Forelimb muscle (tissue), 1 donor: ENCODE data around the gene PAPOLB. TPM values are rescaled to one million over a fixed set of nuclear protein-coding genes. Genes with fewer than 3 reads are reported as not detected.

Source experiments
- DNase-seq: peaks from one replicate; pipeline ENCODE4 v3.0.0-alpha.2; 2013; ENCODE audit warnings: low read depth
- polyA plus RNA-seq: library from polyadenylated mRNA; unstranded; fragments of 120-200 nt; gene quantifications from one replicate; pipeline ENCODE4 v1.2.1, GENCODE V29; 2013; ENCODE audit not compliant: insufficient read length

PAPOLB gene
- polyA plus RNA-seq, 1 donor = 0.05 TPM

- DNase-seq = no peak
These were observed 16.8 kb upstream of the PAPOLB start for GRCh38 chr7:4878336-4879335.

DNA sequence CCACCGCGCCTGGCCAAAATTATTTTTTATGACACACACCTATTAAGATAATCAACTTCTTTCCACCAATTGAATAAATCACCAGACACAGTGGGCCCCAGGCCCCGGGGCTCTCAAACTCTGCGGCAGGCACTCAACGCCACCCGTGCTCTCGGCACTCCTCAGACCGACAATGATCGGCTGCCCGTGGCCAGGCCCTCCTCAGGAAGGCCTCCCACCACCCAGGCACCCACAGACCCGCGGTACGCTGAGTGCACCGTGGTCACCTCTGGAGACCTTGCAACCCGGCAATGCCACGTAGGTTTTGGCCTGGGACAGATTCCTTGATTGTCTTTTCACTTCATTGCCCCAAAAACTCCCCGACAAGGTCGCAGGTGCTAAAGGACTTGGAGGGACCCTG, 14.8 kb upstream of the PAPOLB start:
- DNase-seq = no peak

GRCh38 chr7:4875391-4875790, 13.6 kb upstream of the PAPOLB start:
- no peak for DNase-seq

GRCh38 chr7:4873071-4873944, 11.5 kb upstream of the PAPOLB start:
- DNase-seq = no peak

- DNase-seq = no peak
These were observed 10.3 kb upstream of the PAPOLB start for GRCh38 chr7:4871930-4872675.

DNA sequence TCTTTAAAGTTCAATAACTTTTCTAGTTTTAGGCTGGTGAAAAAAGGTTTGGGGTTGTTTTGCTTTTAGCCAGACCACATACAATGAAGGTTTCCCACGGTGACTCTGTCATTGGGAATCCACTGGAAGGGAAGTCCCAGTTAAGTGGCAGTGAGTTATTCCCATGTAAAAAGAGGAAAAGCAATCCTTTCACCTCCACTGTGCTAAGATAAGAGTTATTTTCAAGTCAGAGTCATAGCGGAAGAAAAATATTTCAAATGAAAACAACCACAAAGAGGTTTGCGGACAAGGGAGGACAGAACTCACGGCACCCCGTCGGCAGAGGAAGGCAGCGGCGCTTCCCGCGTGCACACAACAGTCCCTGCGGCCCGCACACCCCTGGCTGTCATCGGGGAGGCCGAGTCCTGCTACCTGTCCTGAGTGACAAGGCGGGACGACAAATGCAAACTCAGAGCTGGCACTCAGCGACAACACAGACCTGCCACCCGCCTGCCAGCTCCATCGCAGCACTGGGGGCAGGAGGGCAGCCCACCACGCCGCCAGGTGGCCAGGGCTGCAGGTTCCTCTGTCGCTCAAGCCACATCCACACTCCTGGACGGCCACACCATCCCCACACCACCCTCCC, 9.3 kb upstream of the PAPOLB start:
- DNase-seq = no peak

GRCh38 chr7:4868493-4868892, 6.7 kb upstream of the PAPOLB start:
- no peak for DNase-seq

DNA sequence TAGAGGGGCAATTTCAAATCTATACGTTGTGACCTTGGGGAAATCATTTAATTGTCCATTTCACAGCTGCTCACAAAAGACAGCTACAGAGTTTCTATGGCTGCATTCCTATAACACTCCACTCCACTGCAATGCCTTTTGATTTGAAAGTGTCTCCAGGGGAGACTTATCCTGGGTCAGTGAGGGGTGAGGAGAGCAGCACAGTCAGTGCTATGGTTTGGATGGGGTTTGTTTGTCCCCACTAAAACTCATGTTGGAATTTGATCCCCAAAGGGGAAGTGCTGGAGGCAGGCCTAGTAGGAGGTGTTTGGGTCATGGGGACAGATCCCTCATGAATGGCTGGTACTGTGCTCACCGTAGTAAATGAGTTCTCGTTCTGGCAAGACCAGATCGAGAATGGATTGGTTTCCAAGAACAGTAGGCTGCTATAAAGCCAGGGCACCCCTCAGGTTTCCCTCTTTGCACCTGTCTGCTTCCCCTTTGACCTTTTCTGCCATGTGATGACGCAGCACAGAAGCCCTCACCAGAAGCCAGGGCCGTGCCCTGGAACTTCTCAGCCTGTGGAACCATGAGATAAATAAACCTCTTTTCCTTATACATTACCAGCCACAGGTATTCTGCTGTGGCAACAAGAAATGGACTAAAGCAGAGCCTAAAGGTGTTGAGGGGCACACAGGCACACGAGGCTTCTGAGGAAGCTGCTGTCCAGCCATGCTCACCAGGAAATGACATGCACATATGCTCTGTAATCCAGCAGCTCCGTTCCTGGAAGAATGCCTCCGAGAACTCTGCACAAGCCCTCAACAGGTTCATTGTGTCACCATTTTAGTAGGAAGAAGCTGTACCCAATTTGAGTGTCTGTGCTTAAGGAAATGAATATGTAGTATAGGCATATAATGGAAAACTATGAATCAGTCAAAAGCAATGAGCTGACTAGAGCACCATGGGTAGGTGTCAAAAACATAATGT, 5.0 kb upstream of the PAPOLB start:
- DNase-seq = no peak

DNA sequence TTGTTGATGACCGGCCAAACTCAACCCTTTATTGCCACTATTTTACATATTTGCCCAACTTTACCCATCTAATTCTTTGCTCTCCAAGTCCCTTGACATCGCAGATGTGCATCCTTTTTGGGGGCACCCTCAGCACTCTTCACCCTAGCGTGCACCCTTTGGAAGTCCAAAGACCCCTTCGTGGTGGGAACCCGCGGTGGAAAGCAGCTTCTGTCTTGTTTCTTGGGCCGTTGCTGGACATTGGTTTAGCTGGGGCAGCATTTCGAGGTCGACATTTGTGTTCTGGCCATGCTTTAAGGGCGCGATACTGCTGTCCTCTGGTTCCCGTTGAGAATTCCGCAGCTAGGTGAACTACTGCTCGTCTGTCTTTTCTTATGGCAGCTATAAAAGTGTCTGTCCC, 326 bp upstream of the PAPOLB start:
- DNase-seq = no peak

- no peak for DNase-seq
These were observed 603 bp downstream of the PAPOLB start for GRCh38 chr7:4861227-4861626.

GRCh38 chr7:4857189-4857588, 4.6 kb downstream of the PAPOLB start:
- DNase-seq = no peak

DNA sequence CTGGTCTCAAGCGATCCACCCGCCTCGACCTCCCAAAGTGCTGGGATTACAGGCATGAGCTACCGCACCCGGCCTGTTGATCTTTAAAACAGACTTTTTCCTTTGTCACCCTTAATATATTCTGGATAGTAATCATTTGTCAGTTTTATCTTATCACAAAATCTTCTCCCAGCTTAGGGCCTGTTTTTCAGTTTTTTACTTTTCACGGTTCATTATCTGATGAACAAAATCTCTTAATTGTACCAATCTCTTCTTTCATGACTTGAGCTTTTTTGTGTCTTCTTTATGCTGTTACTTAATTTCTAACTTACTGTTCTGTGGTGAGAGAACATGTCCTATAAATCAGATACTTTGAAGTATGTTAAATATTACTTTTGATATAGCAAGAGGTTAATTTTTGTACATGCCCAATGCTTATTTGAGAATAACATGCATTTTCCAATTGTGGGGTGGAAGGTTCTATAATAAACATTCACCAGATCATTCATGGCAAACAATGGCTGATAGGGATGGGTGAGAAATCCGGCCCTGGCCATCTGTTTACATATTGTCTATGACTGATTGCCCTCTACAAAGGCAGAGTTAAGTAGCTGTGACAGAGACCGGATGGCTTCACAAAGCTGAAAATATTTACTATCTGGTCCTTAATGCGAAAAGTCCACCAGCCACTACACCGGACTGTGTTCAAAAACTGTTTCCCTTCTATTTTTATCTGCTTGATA, 5.3 kb downstream of the PAPOLB start:
- DNase-seq = no peak

- no peak for DNase-seq
These were observed 6.9 kb downstream of the PAPOLB start for GRCh38 chr7:4854916-4855315.

- DNase-seq = no peak
These were observed 10.1 kb downstream of the PAPOLB start for GRCh38 chr7:4851459-4852422.

DNA sequence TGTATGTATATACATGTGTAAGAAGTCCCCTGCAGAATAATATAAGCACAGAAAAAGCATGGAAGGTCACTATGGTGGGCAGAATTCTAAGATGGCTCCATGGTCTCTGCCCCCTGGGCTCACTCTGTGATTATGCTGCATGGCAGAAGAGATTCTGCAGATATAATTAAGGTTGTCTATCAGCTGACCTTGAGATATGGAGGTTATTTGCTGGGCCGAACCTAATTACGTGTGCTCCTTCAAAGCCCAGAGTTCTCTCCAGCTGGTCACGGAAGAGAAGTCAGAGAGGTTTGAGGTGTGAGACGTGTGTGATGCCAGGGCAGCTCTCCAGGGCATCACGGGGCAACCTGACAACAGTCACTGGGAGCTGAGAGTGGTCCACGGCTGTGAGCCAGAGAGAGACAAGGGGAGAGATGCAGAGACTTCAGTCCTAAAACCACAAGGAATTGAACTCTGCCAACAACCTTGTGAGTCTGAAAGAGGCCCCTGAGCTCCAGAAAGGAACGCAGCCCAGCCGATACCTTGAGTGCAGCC, 11.5 kb downstream of the PAPOLB start:
- DNase-seq = no peak

- no peak for DNase-seq
These were observed 12.4 kb downstream of the PAPOLB start for GRCh38 chr7:4849390-4849789.

GRCh38 chr7:4845740-4846142, 16.1 kb downstream of the PAPOLB start:
- no peak for DNase-seq
